ENCODE data around the gene PCDH9. TPM values are rescaled to one million over a fixed set of nuclear protein-coding genes. Genes with fewer than 3 reads are reported as not detected.

The PCDH9 gene
- total and polyA plus RNA-seq, 7 donors: under 0.01 to 15.7 (median 8.7) TPM; not detected in 1

DNA sequence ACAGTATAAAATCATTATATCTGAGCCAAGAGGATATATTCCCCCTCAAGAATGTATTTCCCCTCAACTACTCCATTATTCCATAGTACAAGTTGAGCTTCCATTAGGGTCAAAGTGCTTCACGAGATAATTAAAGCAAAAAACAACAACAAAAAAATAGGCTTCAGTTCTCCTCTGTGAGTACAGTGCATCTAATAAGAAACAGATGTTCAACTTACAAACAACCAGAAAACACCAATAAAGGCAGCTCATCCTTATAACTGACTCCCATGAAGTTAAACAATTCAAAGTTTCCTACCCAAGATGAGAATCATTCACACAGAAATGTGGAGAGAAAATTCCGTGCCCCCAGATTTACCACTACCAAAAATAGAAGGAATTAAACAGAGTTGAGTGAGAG, 854.4 kb downstream of the PCDH9 start:
- intact Hi-C loops (cut with DNase I): no loop called here
- Histone ChIP-seq H3K27ac (no peak overlapping the region), H3K4me3 (no peak overlapping the region), H3K27me3 (no peaks in the 10 kb centered on the region), H3K9me3 (no peaks in the 10 kb centered on the region), H3K36me3 (no peaks in the 10 kb centered on the region), H3K4me1 (no peaks in the 10 kb centered on the region)
- 73 to 74% methylated on average over 2 of the region's 2 CpGs for WGBS, 2 donors
- TF ChIP-seq POLR2AphosphoS5 (IDR thresholded peaks at IDR 0.05): no peak
- no peak for TF ChIP-seq POLR2A (IDR thresholded peaks at IDR 0.05)
- TF ChIP-seq EP300 (IDR thresholded peaks at IDR 0.05): no peak
- TF ChIP-seq, protein P1, sequence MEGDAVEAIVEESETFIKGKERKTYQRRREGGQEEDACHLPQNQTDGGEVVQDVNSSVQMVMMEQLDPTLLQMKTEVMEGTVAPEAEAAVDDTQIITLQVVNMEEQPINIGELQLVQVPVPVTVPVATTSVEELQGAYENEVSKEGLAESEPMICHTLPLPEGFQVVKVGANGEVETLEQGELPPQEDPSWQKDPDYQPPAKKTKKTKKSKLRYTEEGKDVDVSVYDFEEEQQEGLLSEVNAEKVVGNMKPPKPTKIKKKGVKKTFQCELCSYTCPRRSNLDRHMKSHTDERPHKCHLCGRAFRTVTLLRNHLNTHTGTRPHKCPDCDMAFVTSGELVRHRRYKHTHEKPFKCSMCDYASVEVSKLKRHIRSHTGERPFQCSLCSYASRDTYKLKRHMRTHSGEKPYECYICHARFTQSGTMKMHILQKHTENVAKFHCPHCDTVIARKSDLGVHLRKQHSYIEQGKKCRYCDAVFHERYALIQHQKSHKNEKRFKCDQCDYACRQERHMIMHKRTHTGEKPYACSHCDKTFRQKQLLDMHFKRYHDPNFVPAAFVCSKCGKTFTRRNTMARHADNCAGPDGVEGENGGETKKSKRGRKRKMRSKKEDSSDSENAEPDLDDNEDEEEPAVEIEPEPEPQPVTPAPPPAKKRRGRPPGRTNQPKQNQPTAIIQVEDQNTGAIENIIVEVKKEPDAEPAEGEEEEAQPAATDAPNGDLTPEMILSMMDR (IDR thresholded peaks at IDR 0.05): no peak
- no peak for DNase-seq

DNA sequence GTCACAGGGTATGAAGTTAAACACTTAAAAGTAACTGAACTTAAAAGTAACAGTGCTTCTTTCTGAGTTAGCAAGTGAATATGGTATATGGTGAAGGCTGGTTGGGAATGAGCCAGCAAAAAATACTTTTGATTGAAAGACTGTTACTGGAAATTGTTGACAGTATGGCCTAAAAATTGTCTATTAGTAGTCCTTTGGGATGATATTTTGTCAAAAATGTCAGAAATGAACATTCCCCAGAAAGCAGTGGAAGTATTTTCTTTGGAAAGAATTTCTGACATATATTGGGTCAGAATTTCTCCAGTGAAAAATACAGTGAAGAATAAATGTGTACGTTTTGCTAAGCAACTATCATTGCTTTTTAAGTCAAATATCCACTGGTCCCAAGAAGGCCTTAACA, 860.5 kb downstream of the PCDH9 start:
- WGBS, 2 donors: 39 to 72% methylated on average over 1 of the region's 1 CpG
- Histone ChIP-seq H3K27me3 (no peaks in the 10 kb centered on the region), H3K27ac (no peak overlapping the region), H3K4me1 (no peaks in the 10 kb centered on the region), H3K9me3 (no peaks in the 10 kb centered on the region), H3K36me3 (no peaks in the 10 kb centered on the region), H3K4me3 (no peak overlapping the region)
- DNase-seq: no peak
- intact Hi-C loops (cut with DNase I): no loop called here
- TF ChIP-seq EP300 (IDR thresholded peaks at IDR 0.05): no peak
- no peak for TF ChIP-seq POLR2AphosphoS5 (IDR thresholded peaks at IDR 0.05)
- TF ChIP-seq, protein P1 (IDR thresholded peaks at IDR 0.05): no peak
- TF ChIP-seq POLR2A (IDR thresholded peaks at IDR 0.05): no peak

DNA sequence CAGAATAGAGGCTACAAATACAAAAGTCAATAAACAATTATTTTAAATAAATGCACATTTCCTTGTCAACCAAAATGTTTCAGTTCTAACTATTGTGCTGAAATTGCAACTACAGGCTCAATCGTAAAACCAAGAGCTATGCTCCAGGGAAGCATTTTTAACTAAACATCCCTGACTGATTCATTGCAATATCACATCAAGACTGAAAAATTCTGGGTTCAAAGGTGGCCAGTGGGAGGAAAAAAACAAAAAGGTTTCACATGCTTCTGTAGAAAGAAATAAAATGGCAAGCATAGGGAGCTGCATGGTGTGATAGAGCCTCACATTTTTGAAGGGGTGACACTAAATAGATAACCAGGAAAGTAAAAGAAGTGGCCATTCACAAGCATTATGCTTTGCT, 862.8 kb downstream of the PCDH9 start:
- no peak overlapping the region for H3K27ac ChIP-seq
- no peak overlapping the region for H3K4me3 ChIP-seq
- 74 to 75% methylated on average over 1 of the region's 1 CpG for WGBS, 2 donors
- intact Hi-C loops (cut with DNase I): no loop called here
- no peaks in the 10 kb centered on the region for H3K36me3 ChIP-seq
- TF ChIP-seq EP300 (IDR thresholded peaks at IDR 0.05): no peak
- no peak for TF ChIP-seq POLR2A (IDR thresholded peaks at IDR 0.05)
- no peak for TF ChIP-seq POLR2AphosphoS5 (IDR thresholded peaks at IDR 0.05)
- TF ChIP-seq, protein P1 (IDR thresholded peaks at IDR 0.05): no peak
- H3K4me1 ChIP-seq: no peaks in the 10 kb centered on the region
- no peaks in the 10 kb centered on the region for H3K9me3 ChIP-seq
- no peak for DNase-seq
- H3K27me3 ChIP-seq: no peaks in the 10 kb centered on the region

DNA sequence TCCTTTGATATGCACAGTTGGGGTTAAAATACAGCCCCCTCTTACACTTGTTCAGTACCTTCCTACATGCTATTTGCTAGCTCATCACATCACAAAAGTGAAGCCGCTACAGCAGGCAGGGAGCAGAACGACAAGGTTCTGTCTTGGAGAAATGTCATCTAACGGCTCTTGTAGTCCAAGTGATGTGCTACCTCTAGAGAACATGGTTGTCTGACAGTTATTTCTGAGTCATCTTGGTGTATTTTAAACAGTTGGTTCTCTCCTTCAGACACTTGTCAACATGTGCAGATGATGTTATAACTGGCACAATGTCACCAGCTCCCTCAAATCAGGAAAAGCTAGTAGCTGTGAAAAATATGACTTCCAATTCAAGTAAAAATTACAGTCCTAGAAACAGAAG, 865.0 kb downstream of the PCDH9 start:
- intact Hi-C loops (cut with DNase I): no loop called here
- Histone ChIP-seq H3K4me1 (peaks cover 0 to 1% (median 0%) of the 10 kb centered on the region in 4 donors), H3K4me3 (no peak overlapping the region), H3K36me3 (no peaks in the 10 kb centered on the region), H3K27ac (no peak overlapping the region), H3K9me3 (no peaks in the 10 kb centered on the region), H3K27me3 (no peaks in the 10 kb centered on the region)
- no peak for DNase-seq
- WGBS, 2 donors: 91 to 96% methylated on average over 3 of the region's 3 CpGs
- TF ChIP-seq, protein P1 (IDR thresholded peaks at IDR 0.05): no peak
- TF ChIP-seq EP300 (IDR thresholded peaks at IDR 0.05) (no peak), POLR2AphosphoS5 (IDR thresholded peaks at IDR 0.05) (no peak), POLR2A (IDR thresholded peaks at IDR 0.05) (no peak)

DNA sequence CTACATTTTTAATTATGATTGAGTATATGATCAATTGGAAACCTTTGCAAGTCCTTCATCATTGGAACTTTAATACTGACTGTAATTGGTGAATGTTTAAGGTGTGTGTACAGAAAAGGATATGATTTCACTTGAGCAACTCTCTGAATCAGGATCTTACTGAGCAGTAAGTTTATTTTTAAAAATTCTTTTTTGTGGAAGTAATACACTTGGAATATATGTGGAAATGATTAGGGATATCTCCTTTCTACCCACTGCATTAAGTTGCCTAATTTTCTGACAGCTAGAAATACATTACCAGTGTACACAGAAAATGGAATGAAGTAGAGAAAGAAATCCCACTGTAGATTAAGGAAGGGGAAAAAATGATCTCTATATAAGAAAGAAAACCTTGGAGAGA, 865.8 kb downstream of the PCDH9 start:
- DNase-seq: no peak
- H3K36me3 ChIP-seq: no peaks in the 10 kb centered on the region
- TF ChIP-seq, protein P1 (IDR thresholded peaks at IDR 0.05): no peak
- TF ChIP-seq POLR2A (IDR thresholded peaks at IDR 0.05): no peak
- no peak for TF ChIP-seq EP300 (IDR thresholded peaks at IDR 0.05)
- TF ChIP-seq POLR2AphosphoS5 (IDR thresholded peaks at IDR 0.05): no peak
- no peak overlapping the region for H3K27ac ChIP-seq
- H3K4me3 ChIP-seq: no peak overlapping the region
- H3K9me3 ChIP-seq: no peaks in the 10 kb centered on the region
- peaks cover 0 to 5% (median 0%) of the 10 kb centered on the region in 4 donors for H3K4me1 ChIP-seq
- intact Hi-C loops (cut with DNase I): no loop called here
- no peaks in the 10 kb centered on the region for H3K27me3 ChIP-seq
